Pancreas (tissue), 10 donors: ENCODE data around the gene MARCHF6. TPM values are rescaled to one million over a fixed set of nuclear protein-coding genes. Genes with fewer than 3 reads are reported as not detected.

Source experiments
- ATAC-seq, 4 donors: fragments of 200-7000 bp; cut with Tn5 transposase; one replicate each; pipeline versions ENCODE4 v1.8.0 to v1.9.1; 2020; ENCODE audit warnings: mild to moderate bottlenecking in 4 of 4, moderate library complexity in 4 of 4
- DNase-seq, 6 donors: peaks; one replicate each; pipeline ENCODE4 v3.0.0-alpha.2; 2020
- FAIRE-seq: peaks from 2 replicates; lab custom pipeline; 2012; peaks lifted over from hg19 to GRCh38; lab: Jason Lieb, UNC
- H3K27ac ChIP-seq, 4 donors: fragments of 200-600 bp; sonication (generic); 1 replicate in 3 of 4; 2 replicates in 1 of 4; pipeline versions ENCODE4 v1.5.0 to v1.8.0; 2020
- H3K27me3 ChIP-seq, 4 donors: fragments of 200-600 bp; one replicate each; pipeline ENCODE4 v1.8.0; 2021
- H3K36me3 ChIP-seq, 3 donors: fragments of 200-600 bp; sonication (generic) in 1 of 3; one replicate each; pipeline versions ENCODE4 v1.5.0 to v1.8.0; 2020 to 2021
- H3K4me1 ChIP-seq, 3 donors: fragments of 200-600 bp; one replicate each; pipeline ENCODE4 v1.8.0; 2021
- H3K4me3 ChIP-seq, 4 donors: fragments of 200-600 bp; sonication (generic) in 2 of 4; one replicate each; pipeline versions ENCODE4 v1.5.0 to v1.8.0; 2020 to 2021
- H3K9me3 ChIP-seq, 4 donors: fragments of 200-600 bp; one replicate each; pipeline ENCODE4 v1.8.0; 2021
- CTCF ChIP-seq, 4 donors: fragments of 200-600 bp; sonication (generic) in 3 of 4; IDR thresholded peaks; one replicate each; pipeline versions ENCODE4 v1.5.0 to v1.8.0; 2021; ENCODE audit warnings: antibody characterized with exemption in 4 of 4
- WGBS, 2 donors: extraction: QIAGEN DNeasy Blood & Tissue Kit; methylation state at CpG; one replicate each; pipeline ENCODE4 v1.1.7; 2013; 5-methylcytosine and 5-hydroxymethylcytosine counted together
- intact Hi-C, 3 donors: fragments of 100-400 bp; cut with DNase I; formaldehyde crosslinking; loops; one replicate each; pipeline versions ENCODE4 v1.11.1 to v1.14.2; 2022
- polyA plus RNA-seq, 2 donors: library from polyadenylated mRNA; stranded (reverse); fragments of 200-250 nt; gene quantifications; one replicate each; pipeline ENCODE4 v1.2.3, GENCODE V29; 2013
- total RNA-seq, 6 donors: library from RNA; stranded (reverse); fragmentation: NEBNext Ultra II Directional in 4 of 6; extraction: Animal tissue kit (Norgen Biotek cat#: 25700) in 4 of 6; gene quantifications; one replicate each; pipeline versions ENCODE4 v1.2.1 to v1.2.4, GENCODE V29; 2021 to 2023
- donor health status: healthy with polysubstance abuse.
- donor health status: DM: no; HTN: no; CAD: no; lungs with moderate emphysema.
- donor health status: DM: no; HTN: no; CAD: no.
- donor health status: control.
- donor health status: control.
- donor health status: Bipolar disorder and iron deficiency.
- donor health status: DM: yes; HTN: yes; CAD: no.
- donor health status: DM: no; HTN: no; CAD: no.
- donor health status: DM: no; HTN: no; CAD: no.
- donor health status: DM: yes; HTN: yes; CAD: no.

Gene MARCHF6
- total and polyA plus RNA-seq, 8 donors, result 68.5 to 105 (median 82.8) TPM

DNA sequence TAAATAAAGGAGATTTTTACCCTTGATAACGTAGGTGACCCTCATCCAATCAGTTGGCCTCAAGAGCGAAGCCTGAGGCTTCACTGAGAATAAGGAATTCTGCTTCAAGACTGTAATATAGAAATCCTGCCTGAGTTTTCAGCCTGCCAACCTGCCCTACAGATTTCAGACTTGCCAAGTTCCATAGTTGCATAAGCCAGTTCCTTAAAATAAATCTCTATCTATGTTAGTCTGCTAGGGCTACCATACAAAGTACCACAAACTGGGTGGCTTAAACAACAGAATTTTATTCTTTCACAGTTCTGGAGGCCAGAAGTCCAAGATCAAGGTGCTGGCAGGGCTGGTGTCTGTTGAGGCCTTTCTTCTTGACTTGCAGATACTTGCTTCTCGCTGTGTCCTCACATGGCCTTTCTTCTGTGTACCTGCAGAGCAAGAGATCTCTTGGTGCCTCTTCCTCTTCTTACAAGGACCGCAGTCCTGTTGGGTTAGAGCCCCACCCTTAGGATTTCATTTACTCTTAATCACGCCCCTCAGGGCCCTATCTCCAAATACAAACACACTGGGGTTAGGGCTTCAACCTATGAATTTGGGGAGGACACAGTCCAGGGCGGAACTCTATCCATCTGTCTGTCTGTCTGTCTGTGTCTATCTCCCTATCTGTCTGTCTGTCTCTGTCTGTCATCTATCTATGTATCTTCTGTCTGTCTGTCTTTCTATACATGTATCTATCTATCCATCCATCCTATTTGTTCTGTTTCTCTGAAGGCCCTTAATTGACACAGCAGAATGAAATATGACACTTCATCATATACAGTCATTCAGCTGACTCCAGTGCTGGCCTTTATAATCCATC, 28.8 kb upstream of the MARCHF6 start:
- no peak for FAIRE-seq
- H3K4me3 ChIP-seq, result no peak overlapping the region
- H3K27ac ChIP-seq, result no peak overlapping the region
- H3K27me3 ChIP-seq, result no peaks in the 10 kb centered on the region
- DNase-seq, result no peak
- 71% methylated on average over 6 of the region's 6 CpGs for WGBS, 2 donors
- no peaks in the 10 kb centered on the region for H3K9me3 ChIP-seq
- no peak for TF ChIP-seq CTCF (IDR thresholded peaks at IDR 0.05)
- intact Hi-C loops, result no loop called here
- peaks cover 0 to 8% (median 0%) of the 10 kb centered on the region in 3 donors for H3K4me1 ChIP-seq
- peak in 3 of 4 donors; percentile 28 to 56 (median 34) for ATAC-seq
- no peaks in the 10 kb centered on the region for H3K36me3 ChIP-seq

DNA sequence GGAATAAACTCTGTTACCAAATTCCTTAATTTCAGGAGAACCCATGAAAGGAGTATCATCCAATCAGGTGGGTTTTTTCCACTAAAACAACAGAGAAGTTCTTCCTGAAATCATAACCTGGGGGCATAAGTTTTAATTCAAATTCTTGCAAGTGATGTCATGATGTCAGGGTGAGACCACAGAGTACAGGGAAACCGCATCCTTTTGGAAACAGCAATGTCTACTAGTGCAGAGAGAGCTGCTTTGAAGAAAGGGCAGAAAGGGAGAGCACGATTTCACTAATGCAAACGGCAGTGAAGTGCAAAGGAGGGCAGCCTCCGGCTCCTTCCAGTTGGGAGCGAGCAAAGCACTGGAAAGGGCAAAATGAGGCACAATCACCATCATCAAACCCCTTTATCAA, 25.2 kb upstream of the MARCHF6 start:
- 94 to 97% methylated on average over 5 of the region's 5 CpGs for WGBS, 2 donors
- no peak for ATAC-seq
- no peak for FAIRE-seq
- intact Hi-C loops, result no loop called here
- H3K27me3 ChIP-seq, result no peaks in the 10 kb centered on the region
- peaks cover 5 to 34% (median 19%) of the 10 kb centered on the region in 3 donors for H3K4me1 ChIP-seq
- H3K27ac ChIP-seq, result no peak overlapping the region
- no peak overlapping the region for H3K4me3 ChIP-seq
- DNase-seq, result peak in 1 of 6 donors; percentile 14
- no peaks in the 10 kb centered on the region for H3K36me3 ChIP-seq
- no peaks in the 10 kb centered on the region for H3K9me3 ChIP-seq
- no peak for TF ChIP-seq CTCF (IDR thresholded peaks at IDR 0.05)

DNA sequence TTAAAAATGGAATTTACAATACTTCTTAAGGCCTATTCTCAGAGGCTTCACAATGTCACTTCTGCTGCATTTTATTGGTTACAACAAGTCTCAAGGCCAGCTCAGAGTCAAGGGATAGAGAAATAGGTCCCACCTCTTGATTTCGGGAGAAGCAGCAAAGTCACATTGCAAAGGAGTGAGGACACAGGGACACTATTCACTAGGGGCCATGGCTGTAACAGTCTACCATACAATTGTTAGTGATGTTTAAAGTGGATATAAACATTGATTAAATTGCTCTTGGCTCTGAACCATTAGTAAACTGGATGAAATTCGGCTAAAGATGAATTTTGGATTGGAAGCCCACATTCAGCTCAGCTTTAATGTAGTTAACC, 24.1 kb upstream of the MARCHF6 start:
- Histone ChIP-seq H3K4me1 (peaks cover 5 to 32% (median 19%) of the 10 kb centered on the region in 3 donors), H3K27ac (no peak overlapping the region), H3K36me3 (no peaks in the 10 kb centered on the region), H3K4me3 (no peak overlapping the region), H3K27me3 (no peaks in the 10 kb centered on the region), H3K9me3 (no peaks in the 10 kb centered on the region)
- TF ChIP-seq CTCF (IDR thresholded peaks at IDR 0.05), result no peak
- FAIRE-seq (no peak), DNase-seq (no peak), ATAC-seq (no peak)
- WGBS, 2 donors, result 81% methylated on average over 2 of the region's 2 CpGs
- intact Hi-C loops, result no loop called here

GRCh38 chr5:10329820-10330481, 23.5 kb upstream of the MARCHF6 start:
- Histone ChIP-seq H3K27ac (peak overlapping the region in 1 of 4 donors; percentile 5), H3K27me3 (no peaks in the 10 kb centered on the region), H3K4me3 (no peak overlapping the region), H3K9me3 (no peaks in the 10 kb centered on the region), H3K4me1 (peaks cover 5 to 32% (median 19%) of the 10 kb centered on the region in 3 donors), H3K36me3 (no peaks in the 10 kb centered on the region)
- DNase-seq (peak in 3 of 6 donors; percentile 39 to 56 (median 42)), ATAC-seq (peak in 3 of 4 donors; percentile 1 to 11 (median 3)), FAIRE-seq (no peak)
- intact Hi-C loops, result no loop called here
- no peak for TF ChIP-seq CTCF (IDR thresholded peaks at IDR 0.05)
- 21 to 28% methylated on average over 7 of the region's 7 CpGs for whole genome bisulfite sequencing, 2 donors
